Transverse colon (tissue), 4 donors: Measurements from ENCODE around the gene TMEM150B. TPM values are rescaled to one million over a fixed set of nuclear protein-coding genes. Genes with fewer than 3 reads are reported as not detected.

Source experiments
- DNase-seq: peaks from one replicate; pipeline ENCODE4 v3.0.0-alpha.2; 2019
- H3K27ac ChIP-seq, 4 donors: fragments of 200-600 bp; sonication (generic); 2 replicates each; pipeline ENCODE4 v1.5.1; 2016 to 2018; ENCODE audit warnings: inconsistent platforms in 4 of 4
- H3K27me3 ChIP-seq: fragments of 200-600 bp; sonication (generic); 2 replicates; pipeline ENCODE4 v1.5.1; 2017; ENCODE audit warnings: inconsistent platforms
- H3K36me3 ChIP-seq, 4 donors: fragments of 200-600 bp; sonication (generic); 2 replicates each; pipeline ENCODE4 v1.5.1; 2017 to 2019; ENCODE audit warnings: inconsistent platforms in 4 of 4
- H3K4me1 ChIP-seq, 4 donors: fragments of 200-600 bp; sonication (generic); 2 replicates each; pipeline ENCODE4 v1.5.1; 2017 to 2020; ENCODE audit warnings: inconsistent platforms in 4 of 4
- H3K4me3 ChIP-seq, 4 donors: fragments of 200-600 bp; sonication (generic); 1 replicate in 1 of 4; 2 replicates in 3 of 4; pipeline versions ENCODE4 v1.5.1 to v1.6.1; 2017 to 2019; ENCODE audit warnings: inconsistent platforms in 4 of 4
- H3K9me3 ChIP-seq, 2 donors: fragments of 200-600 bp; sonication (generic); 2 replicates each; pipeline ENCODE4 v1.5.1; 2017 to 2019; ENCODE audit warnings: inconsistent platforms in 2 of 2
- EP300 ChIP-seq: sonication (generic); formaldehyde crosslinking; IDR thresholded peaks from one replicate; pipeline ENCODE4 v1.6.1; 2017; ENCODE audit warnings: antibody characterized with exemption, low read depth
- POLR2A ChIP-seq: fragments of 450-650 bp; IDR thresholded peaks from one replicate; pipeline ENCODE4 v1.6.1; 2016; ENCODE audit warnings: antibody characterized with exemption, mild to moderate bottlenecking, moderate library complexity
- POLR2AphosphoS5 ChIP-seq, 3 donors: sonication (generic); formaldehyde crosslinking; IDR thresholded peaks; one replicate each; pipeline ENCODE4 v1.6.1; 2016; ENCODE audit warnings: antibody characterized with exemption in 3 of 3
- WGBS, 2 donors: methylation state at CpG; one replicate each; pipeline ENCODE4 v1.1.5; 2018; ENCODE audit warnings: low coverage in 1 of 2; 5-methylcytosine and 5-hydroxymethylcytosine counted together
- in situ Hi-C, 4 donors: fragments of 200-750 bp; cut with MboI; loops; one replicate each; pipeline versions ENCODE4 v1.15.0 to v1.15.1; 2017; ENCODE audit warnings: low sequenced_read_pairs in 3 of 4, low pct_ligation_motif_present in 1 of 4, low pct_unique_long_range_greater_than_20kb in 1 of 4
- intact Hi-C: fragments of 100-400 bp; cut with DNase I; formaldehyde crosslinking; loops from one replicate; pipeline ENCODE4 v1.15.1; 2023; ENCODE audit warnings: low total_unique reads
- total RNA-seq, 4 donors: library from RNA; depleted of rRNA; stranded (reverse); fragments of >200 nt; gene quantifications; one replicate each; pipeline ENCODE4 v1.1.0, GENCODE V29; 2016
- TF ChIP-seq, protein P1 (sequence below), 5 experiments: fragments of 200-600 bp in 3 of 5; fragments of 450-650 bp in 2 of 5; sonication (generic) in 3 of 5; IDR thresholded peaks; 1 replicate in 2 of 5; 2 replicates in 3 of 5; pipeline ENCODE4 v1.5.1; 2016 to 2017; ENCODE audit warnings: antibody characterized with exemption in 5 of 5, inconsistent platforms in 3 of 5, mild to moderate bottlenecking in 2 of 5, moderate library complexity in 1 of 5

The TMEM150B gene
- total RNA-seq, 4 donors from 2014 or later, result 26.5 to 135 (median 57.4) TPM

DNA sequence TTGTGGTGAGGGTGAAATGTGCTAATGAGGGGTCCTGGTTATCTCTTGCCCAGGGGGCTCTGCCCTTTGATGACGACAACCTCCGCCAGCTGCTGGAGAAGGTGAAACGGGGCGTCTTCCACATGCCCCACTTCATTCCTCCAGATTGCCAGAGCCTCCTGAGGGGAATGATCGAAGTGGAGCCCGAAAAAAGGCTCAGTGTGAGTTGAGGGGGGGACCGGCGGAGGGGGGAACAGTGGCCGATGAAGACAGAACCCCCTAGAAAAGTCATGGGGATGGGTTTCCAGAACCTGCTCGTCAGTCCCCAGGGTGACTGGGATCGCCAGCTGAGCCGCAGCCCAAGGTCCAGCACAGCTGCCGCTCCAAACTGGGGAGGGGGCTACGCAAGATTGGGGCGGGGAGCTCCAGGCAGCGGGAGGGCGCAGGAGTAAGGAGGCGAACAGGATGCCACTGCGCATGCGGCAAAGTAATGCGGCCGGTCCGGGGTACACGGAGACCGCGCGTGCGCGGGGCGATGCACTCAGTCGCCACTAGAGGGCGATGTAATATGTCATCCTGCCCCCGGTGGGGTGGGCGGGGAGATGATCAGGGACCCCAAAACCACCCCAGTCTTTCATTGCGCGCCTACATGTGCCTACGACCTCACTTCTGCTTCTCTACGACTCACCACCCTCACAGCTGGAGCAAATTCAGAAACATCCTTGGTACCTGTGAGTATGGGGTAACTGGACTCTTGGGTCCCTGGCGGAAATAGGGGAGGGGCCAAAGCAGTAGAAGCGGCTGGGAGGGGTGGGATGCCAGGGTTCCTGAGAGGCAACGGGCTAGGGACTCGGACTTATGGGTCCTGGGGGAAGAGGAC is 23.5 kb downstream of the TMEM150B start:
- Histone ChIP-seq H3K27me3 (no peaks in the 10 kb centered on the region), H3K9me3 (no peaks in the 10 kb centered on the region), H3K4me1 (peaks cover 4 to 10% (median 9%) of the 10 kb centered on the region in 4 donors), H3K4me3 (peak overlapping the region in 3 of 4 donors; percentile 8 to 41 (median 24)), H3K27ac (peak overlapping the region in 1 of 4 donors; percentile 9), H3K36me3 (no peaks in the 10 kb centered on the region)
- WGBS, 2 donors, result 9 to 11% methylated on average over 8 to 42 of the region's 42 CpGs
- TF ChIP-seq, protein P1, sequence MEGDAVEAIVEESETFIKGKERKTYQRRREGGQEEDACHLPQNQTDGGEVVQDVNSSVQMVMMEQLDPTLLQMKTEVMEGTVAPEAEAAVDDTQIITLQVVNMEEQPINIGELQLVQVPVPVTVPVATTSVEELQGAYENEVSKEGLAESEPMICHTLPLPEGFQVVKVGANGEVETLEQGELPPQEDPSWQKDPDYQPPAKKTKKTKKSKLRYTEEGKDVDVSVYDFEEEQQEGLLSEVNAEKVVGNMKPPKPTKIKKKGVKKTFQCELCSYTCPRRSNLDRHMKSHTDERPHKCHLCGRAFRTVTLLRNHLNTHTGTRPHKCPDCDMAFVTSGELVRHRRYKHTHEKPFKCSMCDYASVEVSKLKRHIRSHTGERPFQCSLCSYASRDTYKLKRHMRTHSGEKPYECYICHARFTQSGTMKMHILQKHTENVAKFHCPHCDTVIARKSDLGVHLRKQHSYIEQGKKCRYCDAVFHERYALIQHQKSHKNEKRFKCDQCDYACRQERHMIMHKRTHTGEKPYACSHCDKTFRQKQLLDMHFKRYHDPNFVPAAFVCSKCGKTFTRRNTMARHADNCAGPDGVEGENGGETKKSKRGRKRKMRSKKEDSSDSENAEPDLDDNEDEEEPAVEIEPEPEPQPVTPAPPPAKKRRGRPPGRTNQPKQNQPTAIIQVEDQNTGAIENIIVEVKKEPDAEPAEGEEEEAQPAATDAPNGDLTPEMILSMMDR (IDR thresholded peaks at IDR 0.05), result peak; percentile 95 to 99 (median 98)
- no peak for TF ChIP-seq POLR2AphosphoS5 (IDR thresholded peaks at IDR 0.05)
- in situ Hi-C loops, result no loop called here
- intact Hi-C loops, result loop anchor here (5.0 kb wide), 1 partner anchor 81 kb away; the partner anchor contains the start of gene TMEM238
- peak; percentile 93 for DNase-seq

- no peaks in the 10 kb centered on the region for H3K9me3 ChIP-seq
- H3K4me1 ChIP-seq, result peaks cover 4 to 10% (median 9%) of the 10 kb centered on the region in 4 donors
- in situ Hi-C loops, result no loop called here
- WGBS, 2 donors, result 69 to 76% methylated on average over 3 to 15 of the region's 15 CpGs
- DNase-seq, result no peak
- TF ChIP-seq POLR2A (no peak), POLR2AphosphoS5 (IDR thresholded peaks at IDR 0.05) (no peak), EP300 (no peak)
- TF ChIP-seq, protein P1 (IDR thresholded peaks at IDR 0.05), result no peak
- intact Hi-C loops, result loop anchor here (5.0 kb wide), 1 partner anchor 81 kb away; the partner anchor contains the start of gene TMEM238
- H3K36me3 ChIP-seq, result no peaks in the 10 kb centered on the region
- H3K27ac ChIP-seq, result no peak overlapping the region
- no peaks in the 10 kb centered on the region for H3K27me3 ChIP-seq
- no peak overlapping the region for H3K4me3 ChIP-seq
These were observed 24.2 kb downstream of the TMEM150B start for GRCh38 chr19:55300886-55301458.

GRCh38 chr19:55299991-55300390 is 25.1 kb downstream of the TMEM150B start:
- H3K27me3 ChIP-seq, result no peaks in the 10 kb centered on the region
- no peak overlapping the region for H3K27ac ChIP-seq
- intact Hi-C loops, result loop anchor here (5.0 kb wide), 1 partner anchor 82 kb away; the partner anchor contains the start of gene TMEM238
- in situ Hi-C loops, result loop anchor here (10.0 to 25.0 kb wide), 3 partner anchors 87 to 115 kb away; partner anchors contain the start of genes UBE2S (in 2 of the 4), RPL28 (in 1 of the 4), TMEM190 (in 1 of the 4) and TMEM238 (in 1 of the 4)
- H3K36me3 ChIP-seq, result no peaks in the 10 kb centered on the region
- no peak for DNase-seq
- 86% methylated on average over 9 of the region's 10 CpGs; no CpG with 5 or more reads in 1 of the 2 donors for WGBS, 2 donors
- TF ChIP-seq, protein P1 (IDR thresholded peaks at IDR 0.05), result no peak
- no peak for TF ChIP-seq POLR2A
- TF ChIP-seq EP300, result no peak
- H3K9me3 ChIP-seq, result no peaks in the 10 kb centered on the region
- H3K4me1 ChIP-seq, result peaks cover 4 to 10% (median 9%) of the 10 kb centered on the region in 4 donors
- H3K4me3 ChIP-seq, result no peak overlapping the region

- Histone ChIP-seq H3K9me3 (no peaks in the 10 kb centered on the region), H3K4me3 (no peak overlapping the region), H3K36me3 (no peaks in the 10 kb centered on the region), H3K4me1 (peaks cover 4 to 9% (median 9%) of the 10 kb centered on the region in 4 donors), H3K27ac (no peak overlapping the region), H3K27me3 (no peaks in the 10 kb centered on the region)
- 60 to 66% methylated on average over 3 to 10 of the region's 10 CpGs for WGBS, 2 donors
- in situ Hi-C loops, result loop anchor here (10.0 to 25.0 kb wide), 3 partner anchors 90 to 118 kb away; partner anchors contain the start of genes UBE2S (in 2 of the 4), RPL28 (in 1 of the 4), TMEM190 (in 1 of the 4) and TMEM238 (in 1 of the 4)
- DNase-seq, result no peak
- intact Hi-C loops, result no loop called here
- TF ChIP-seq EP300, result no peak
- TF ChIP-seq POLR2A, result no peak
These were observed 27.9 kb downstream of the TMEM150B start for GRCh38 chr19:55297267-55297666.
